Transverse colon (tissue), 4 donors: ENCODE measurements around the gene MSL3. TPM values are rescaled to one million over a fixed set of nuclear protein-coding genes. Genes with fewer than 3 reads are reported as not detected.

Experiments
- DNase-seq: peaks from one replicate; pipeline ENCODE4 v3.0.0-alpha.2; 2019
- H3K27ac ChIP-seq, 4 donors: fragments of 200-600 bp; sonication (generic); 2 replicates each; pipeline ENCODE4 v1.5.1; 2016 to 2018; ENCODE audit warnings: inconsistent platforms in 4 of 4
- H3K27me3 ChIP-seq: fragments of 200-600 bp; sonication (generic); 2 replicates; pipeline ENCODE4 v1.5.1; 2017; ENCODE audit warnings: inconsistent platforms
- H3K36me3 ChIP-seq, 4 donors: fragments of 200-600 bp; sonication (generic); 2 replicates each; pipeline ENCODE4 v1.5.1; 2017 to 2019; ENCODE audit warnings: inconsistent platforms in 4 of 4
- H3K4me1 ChIP-seq, 4 donors: fragments of 200-600 bp; sonication (generic); 2 replicates each; pipeline ENCODE4 v1.5.1; 2017 to 2020; ENCODE audit warnings: inconsistent platforms in 4 of 4
- H3K4me3 ChIP-seq, 4 donors: fragments of 200-600 bp; sonication (generic); 1 replicate in 1 of 4; 2 replicates in 3 of 4; pipeline versions ENCODE4 v1.5.1 to v1.6.1; 2017 to 2019; ENCODE audit warnings: inconsistent platforms in 4 of 4
- H3K9me3 ChIP-seq, 2 donors: fragments of 200-600 bp; sonication (generic); 2 replicates each; pipeline ENCODE4 v1.5.1; 2017 to 2019; ENCODE audit warnings: inconsistent platforms in 2 of 2
- CTCF ChIP-seq, 5 experiments: fragments of 200-600 bp in 3 of 5; fragments of 450-650 bp in 2 of 5; sonication (generic) in 3 of 5; IDR thresholded peaks; 1 replicate in 2 of 5; 2 replicates in 3 of 5; pipeline ENCODE4 v1.5.1; 2016 to 2017; ENCODE audit warnings: antibody characterized with exemption in 5 of 5, inconsistent platforms in 3 of 5, mild to moderate bottlenecking in 2 of 5, moderate library complexity in 1 of 5
- EP300 ChIP-seq: sonication (generic); formaldehyde crosslinking; IDR thresholded peaks from one replicate; pipeline ENCODE4 v1.6.1; 2017; ENCODE audit warnings: antibody characterized with exemption, low read depth
- POLR2A ChIP-seq: fragments of 450-650 bp; IDR thresholded peaks from one replicate; pipeline ENCODE4 v1.6.1; 2016; ENCODE audit warnings: antibody characterized with exemption, mild to moderate bottlenecking, moderate library complexity
- POLR2AphosphoS5 ChIP-seq, 3 donors: sonication (generic); formaldehyde crosslinking; IDR thresholded peaks; one replicate each; pipeline ENCODE4 v1.6.1; 2016; ENCODE audit warnings: antibody characterized with exemption in 3 of 3
- WGBS, 2 donors: methylation state at CpG; one replicate each; pipeline ENCODE4 v1.1.5; 2018; ENCODE audit warnings: low coverage in 1 of 2; 5-methylcytosine and 5-hydroxymethylcytosine counted together
- in situ Hi-C, 4 donors: fragments of 200-750 bp; cut with MboI; loops; one replicate each; pipeline versions ENCODE4 v1.15.0 to v1.15.1; 2017; ENCODE audit warnings: low sequenced_read_pairs in 3 of 4, low pct_ligation_motif_present in 1 of 4, low pct_unique_long_range_greater_than_20kb in 1 of 4
- intact Hi-C: fragments of 100-400 bp; cut with DNase I; formaldehyde crosslinking; loops from one replicate; pipeline ENCODE4 v1.15.1; 2023; ENCODE audit warnings: low total_unique reads
- total RNA-seq, 4 donors: library from RNA; depleted of rRNA; stranded (reverse); fragments of >200 nt; gene quantifications; one replicate each; pipeline ENCODE4 v1.1.0, GENCODE V29; 2016

The MSL3 gene
- total RNA-seq, 4 donors from 2014 or later = 11.9 to 37.8 (median 25.9) TPM

GRCh38 chrX:11740794-11741193 is 17.2 kb upstream of the MSL3 start:
- no peaks in the 10 kb centered on the region for H3K27me3 ChIP-seq
- in situ Hi-C loops (no loop called here), intact Hi-C loops (no loop called here)
- no peaks in the 10 kb centered on the region for H3K9me3 ChIP-seq
- no peak for DNase-seq
- no peak for TF ChIP-seq POLR2AphosphoS5 (IDR thresholded peaks at IDR 0.05)
- TF ChIP-seq POLR2A = no peak
- no peak for TF ChIP-seq CTCF (IDR thresholded peaks at IDR 0.05)
- TF ChIP-seq EP300 = no peak
- no peak overlapping the region for H3K27ac ChIP-seq
- H3K36me3 ChIP-seq = no peaks in the 10 kb centered on the region
- no peak overlapping the region for H3K4me3 ChIP-seq
- no peaks in the 10 kb centered on the region for H3K4me1 ChIP-seq
- WGBS, 2 donors = 74% methylated on average over 3 of the region's 3 CpGs; no CpG with 5 or more reads in 1 of the 2 donors

DNA sequence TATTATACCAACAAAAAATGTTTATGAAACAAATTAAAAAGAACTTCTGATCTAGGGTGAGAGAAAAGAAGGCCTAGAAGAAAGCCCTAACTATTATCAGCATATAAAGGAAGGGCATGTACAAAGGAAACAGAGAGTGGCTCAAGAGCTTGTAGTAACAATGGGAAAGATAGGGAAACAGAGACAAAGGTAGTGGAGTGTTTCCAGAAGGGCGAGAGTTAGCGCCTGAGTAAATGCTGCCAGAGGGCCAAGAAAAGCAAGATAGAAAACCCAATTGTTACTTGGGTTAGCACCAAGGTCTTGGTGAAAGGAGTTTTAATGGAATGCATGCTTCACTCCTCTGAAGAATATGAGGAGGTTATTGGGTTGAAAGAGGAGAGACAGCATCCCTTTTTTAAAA is 16.5 kb upstream of the MSL3 start:
- TF ChIP-seq POLR2AphosphoS5 (IDR thresholded peaks at IDR 0.05) = no peak
- TF ChIP-seq EP300 = no peak
- intact Hi-C loops = no loop called here
- H3K9me3 ChIP-seq = no peaks in the 10 kb centered on the region
- no peaks in the 10 kb centered on the region for H3K36me3 ChIP-seq
- H3K4me1 ChIP-seq = no peaks in the 10 kb centered on the region
- no peak for DNase-seq
- in situ Hi-C loops = no loop called here
- WGBS, 2 donors = 56 to 89% methylated on average over 2 of the region's 2 CpGs
- no peak overlapping the region for H3K4me3 ChIP-seq
- no peaks in the 10 kb centered on the region for H3K27me3 ChIP-seq
- no peak overlapping the region for H3K27ac ChIP-seq

GRCh38 chrX:11745881-11746280 is 12.2 kb upstream of the MSL3 start:
- no peak overlapping the region for H3K27ac ChIP-seq
- no peaks in the 10 kb centered on the region for H3K9me3 ChIP-seq
- no peak for TF ChIP-seq EP300
- in situ Hi-C loops = no loop called here
- no peaks in the 10 kb centered on the region for H3K27me3 ChIP-seq
- H3K36me3 ChIP-seq = no peaks in the 10 kb centered on the region
- no peak overlapping the region for H3K4me3 ChIP-seq
- WGBS, 2 donors = 68% methylated on average over 2 of the region's 2 CpGs; no CpG with 5 or more reads in 1 of the 2 donors
- DNase-seq = no peak
- intact Hi-C loops = no loop called here
- no peaks in the 10 kb centered on the region for H3K4me1 ChIP-seq

DNA sequence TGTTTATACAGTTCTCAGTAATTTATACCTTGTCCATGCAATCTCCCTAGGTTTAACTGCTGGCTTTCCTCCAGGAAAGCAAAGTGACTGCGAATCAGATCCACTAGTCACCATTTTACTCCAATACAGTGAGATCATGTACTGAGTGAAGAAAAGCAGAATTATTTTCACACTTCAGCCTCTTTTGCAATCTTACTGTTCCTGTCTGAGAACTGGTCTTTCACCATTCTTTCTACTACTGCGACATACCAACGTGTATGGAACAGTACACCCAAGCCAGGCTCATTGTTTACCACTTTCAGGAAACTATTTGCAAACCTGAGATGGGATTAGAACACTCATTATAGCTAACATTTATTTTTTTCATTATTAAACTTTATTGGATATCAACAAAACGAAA is 8.0 kb upstream of the MSL3 start:
- no peaks in the 10 kb centered on the region for H3K4me1 ChIP-seq
- 61 to 83% methylated on average over 2 to 4 of the region's 4 CpGs for WGBS, 2 donors
- H3K36me3 ChIP-seq = no peaks in the 10 kb centered on the region
- no peak overlapping the region for H3K4me3 ChIP-seq
- in situ Hi-C loops (loop anchor here (25.0 kb wide), 2 partner anchors 213 to 613 kb away; no protein-coding TSS in a partner anchor), intact Hi-C loops (loop anchor here (10.0 kb wide), 1 partner anchor 215 kb away; no protein-coding TSS in a partner anchor)
- no peaks in the 10 kb centered on the region for H3K9me3 ChIP-seq
- DNase-seq = no peak
- no peak overlapping the region for H3K27ac ChIP-seq
- no peaks in the 10 kb centered on the region for H3K27me3 ChIP-seq
- TF ChIP-seq CTCF (IDR thresholded peaks at IDR 0.05) (no peak), POLR2A (no peak), EP300 (no peak), POLR2AphosphoS5 (IDR thresholded peaks at IDR 0.05) (no peak)

DNA sequence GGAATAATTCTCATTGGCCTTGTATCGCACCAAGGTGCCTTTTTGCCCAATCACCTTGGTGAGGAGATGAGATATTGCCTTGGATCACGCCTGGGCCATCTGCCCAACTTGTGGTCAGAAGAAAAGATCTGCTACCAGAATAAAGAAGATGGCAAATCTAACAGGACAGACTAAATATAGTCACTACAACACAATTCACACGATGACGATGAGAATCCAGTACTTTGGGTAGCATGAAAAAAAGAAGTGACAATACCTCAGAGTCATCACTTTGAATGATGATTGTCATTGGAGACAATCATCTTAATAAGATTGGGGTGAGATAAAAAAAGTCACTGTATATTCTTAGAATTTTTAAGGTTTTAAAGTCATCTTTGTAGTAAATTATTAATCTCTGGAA is 7.3 kb upstream of the MSL3 start:
- 70 to 82% methylated on average over 2 to 4 of the region's 4 CpGs for WGBS, 2 donors
- no peaks in the 10 kb centered on the region for H3K4me1 ChIP-seq
- no peaks in the 10 kb centered on the region for H3K36me3 ChIP-seq
- no peak for DNase-seq
- intact Hi-C loops = loop anchor here (10.0 kb wide), 1 partner anchor 216 kb away; no protein-coding TSS in a partner anchor
- in situ Hi-C loops = loop anchor here (25.0 kb wide), 2 partner anchors 213 to 613 kb away; no protein-coding TSS in a partner anchor
- no peak overlapping the region for H3K4me3 ChIP-seq
- H3K9me3 ChIP-seq = no peaks in the 10 kb centered on the region
- TF ChIP-seq CTCF (IDR thresholded peaks at IDR 0.05) (no peak), POLR2AphosphoS5 (IDR thresholded peaks at IDR 0.05) (no peak), POLR2A (no peak), EP300 (no peak)
- no peak overlapping the region for H3K27ac ChIP-seq
- no peaks in the 10 kb centered on the region for H3K27me3 ChIP-seq
